ENCODE results near the gene AARSD1. TPM values are rescaled to one million over a fixed set of nuclear protein-coding genes. Genes with fewer than 3 reads are reported as not detected.
"Not testable (repeated sequence)": the region's sequence is repeated elsewhere in the genome, so short reads cannot be mapped to it uniquely, and the experiment has no call there.

AARSD1 gene
- total RNA-seq, 1 donor from 2014 or later, result 34.1 TPM

GRCh38 chr17:42982266-42982665, 18.0 kb upstream of the AARSD1 start:
- no peak for DNase-seq (ENCODE audit: extremely low read depth, low read depth, low spot score)

GRCh38 chr17:42980766-42981397, 16.6 kb upstream of the AARSD1 start:
- no peak for DNase-seq (ENCODE audit: extremely low read depth, low read depth, low spot score)

DNA sequence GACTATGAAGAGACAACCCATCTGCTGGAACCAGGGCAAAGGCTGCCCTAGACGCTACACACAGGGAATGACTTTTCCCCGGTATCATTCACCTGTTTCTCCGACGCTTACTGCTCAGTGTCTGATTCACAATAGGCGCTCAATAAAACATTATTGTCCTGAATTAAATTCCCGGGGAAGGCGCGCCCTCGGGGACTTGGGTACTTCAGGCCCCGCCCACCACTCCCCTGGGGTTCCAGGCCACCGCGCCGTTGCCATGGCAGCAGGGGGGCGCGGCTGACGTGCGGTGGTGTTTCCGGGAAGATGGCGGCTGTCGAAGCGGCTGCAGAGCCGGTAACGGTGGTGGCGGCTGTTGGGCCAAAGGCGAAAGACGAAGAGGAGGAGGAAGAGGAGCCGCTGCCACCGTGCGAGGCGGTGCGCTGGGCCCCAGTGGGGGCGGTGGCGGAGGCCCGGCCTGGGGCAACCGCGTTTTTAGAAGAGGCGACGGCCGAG, 16.1 kb upstream of the AARSD1 start, which contains the start of gene RUNDC1:
Gene RUNDC1, plus strand, starts transcription at position 292 of the 492 bp plus-strand sequence. Its CDS starts 12 bp downstream, at position 304.
- no peak for DNase-seq (ENCODE audit: extremely low read depth, low read depth, low spot score)

DNA sequence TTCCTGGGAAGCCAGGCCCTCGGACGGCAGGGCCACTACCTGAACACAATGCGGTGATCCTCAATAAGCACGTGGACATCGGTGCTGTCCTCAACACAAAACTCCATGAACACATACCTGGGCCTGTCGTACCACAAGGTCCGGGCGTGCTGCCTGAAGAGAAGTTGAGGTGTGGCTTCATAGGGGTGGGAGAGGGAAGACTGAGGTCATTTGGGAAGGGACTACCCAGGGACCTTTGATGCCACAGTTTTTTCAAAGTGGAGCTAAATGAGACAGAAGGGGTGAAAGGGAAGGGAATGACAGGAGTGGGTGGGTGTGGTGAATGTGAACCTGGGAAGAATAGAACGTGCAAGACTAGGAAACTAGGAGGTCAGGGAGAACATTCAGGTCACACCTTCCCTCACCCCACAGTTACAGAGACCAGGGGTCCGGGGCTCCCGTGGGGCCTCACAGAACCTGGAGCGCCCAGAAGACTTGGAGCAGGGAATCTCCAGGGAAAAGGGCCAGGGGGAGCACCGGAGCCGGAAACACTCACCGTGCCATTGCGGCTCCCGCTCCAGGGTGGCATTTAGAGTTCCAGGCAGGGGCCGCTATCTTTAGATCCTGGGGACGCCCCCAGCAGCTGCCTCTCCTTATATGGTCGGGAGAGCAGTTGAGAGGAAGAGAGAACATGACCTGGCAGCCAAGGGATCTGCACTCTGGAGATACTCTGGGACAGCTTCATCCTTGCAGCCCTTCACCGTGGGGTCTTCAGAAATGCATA, 15.4 kb upstream of the AARSD1 start, which contains the start of gene PTGES3L:
Gene PTGES3L, minus strand, starts transcription at position 570 of the 763 bp plus-strand sequence. Its CDS starts 27 bp downstream, at position 543.
- DNase-seq (ENCODE audit: extremely low read depth, low read depth, low spot score), result no peak

GRCh38 chr17:42975701-42976100, 11.4 kb upstream of the AARSD1 start:
- not testable (repeated sequence) for DNase-seq (ENCODE audit: extremely low read depth, low read depth, low spot score)

- no peak for DNase-seq (ENCODE audit: extremely low read depth, low read depth, low spot score)
Measured at GRCh38 chr17:42975265-42975664, 11.0 kb upstream of the AARSD1 start.

GRCh38 chr17:42973323-42973722, 9.1 kb upstream of the AARSD1 start:
- not testable (repeated sequence) for DNase-seq (ENCODE audit: extremely low read depth, low read depth, low spot score)

DNA sequence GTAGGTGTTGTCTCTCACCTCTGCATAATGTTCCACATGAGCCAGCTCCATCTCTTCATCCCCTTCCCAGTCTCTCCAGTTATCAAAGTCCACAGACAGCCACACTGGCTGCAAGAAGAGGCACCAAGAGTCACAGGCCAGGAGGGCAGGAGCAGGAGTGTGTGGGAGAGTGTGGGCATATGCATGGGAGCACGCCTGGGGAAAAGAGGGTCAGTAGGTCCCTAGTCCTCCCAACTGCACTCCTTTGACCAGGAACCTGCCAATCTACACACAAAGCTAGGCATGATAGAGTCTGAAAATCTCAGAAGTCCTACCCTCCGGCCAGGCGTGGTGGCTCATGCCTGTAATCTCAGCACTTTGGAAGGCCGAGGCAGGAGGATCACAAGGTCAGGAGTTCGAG, 7.3 kb upstream of the AARSD1 start:
- DNase-seq (ENCODE audit: extremely low read depth, low read depth, low spot score), result no peak

DNA sequence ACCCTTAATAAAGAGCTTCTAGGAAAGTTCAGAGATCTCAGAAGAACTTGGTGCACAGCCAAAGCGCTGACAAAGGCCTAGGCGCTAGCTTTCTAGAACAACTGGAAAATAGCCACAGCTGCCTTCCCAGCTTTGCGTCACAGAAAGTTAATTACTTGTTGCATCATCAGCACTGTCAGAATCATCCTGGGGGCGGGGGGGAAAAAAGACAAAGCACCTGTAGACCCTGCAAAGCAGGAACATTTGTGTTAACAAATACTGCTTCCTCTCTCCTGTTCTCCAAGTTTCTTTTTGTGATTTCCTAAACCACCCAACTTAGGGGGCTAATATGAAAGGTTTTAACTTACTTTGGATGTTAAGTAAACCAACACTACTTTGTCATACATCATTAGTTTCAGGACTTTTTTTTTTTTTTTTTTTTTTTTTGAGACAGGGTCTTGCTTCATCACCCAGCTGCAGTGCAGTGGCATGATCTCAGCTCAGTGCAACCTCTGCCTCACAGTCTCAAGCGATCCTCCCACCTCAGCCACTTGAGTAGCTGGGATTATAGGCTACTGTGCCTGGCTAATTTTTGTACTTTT, 4.8 kb upstream of the AARSD1 start:
- DNase-seq (ENCODE audit: extremely low read depth, low read depth, low spot score), result no peak

- no peak for DNase-seq (ENCODE audit: extremely low read depth, low read depth, low spot score)
Measured at GRCh38 chr17:42967925-42968324, 3.7 kb upstream of the AARSD1 start.

DNA sequence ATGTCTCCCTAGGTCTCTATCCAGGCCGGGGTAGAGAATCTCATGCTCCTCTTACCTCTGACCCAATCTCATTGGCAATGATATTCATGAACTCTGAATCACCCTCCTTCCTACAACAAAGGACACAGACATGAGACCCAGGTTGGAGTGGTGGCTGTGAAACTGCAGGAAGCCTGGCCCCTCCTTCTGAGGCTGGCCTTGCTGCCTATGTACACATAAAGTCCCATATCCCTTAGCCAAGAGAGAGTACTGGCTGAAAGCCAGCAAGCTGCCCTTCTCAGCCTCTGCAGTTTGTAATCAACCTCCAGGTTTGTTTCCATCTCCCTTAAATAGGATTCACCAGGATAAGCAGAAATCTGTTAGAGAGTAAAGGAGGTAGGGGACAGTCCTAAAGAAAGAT, 10.6 kb downstream of the AARSD1 start:
- DNase-seq (ENCODE audit: extremely low read depth, low read depth, low spot score), result no peak

DNA sequence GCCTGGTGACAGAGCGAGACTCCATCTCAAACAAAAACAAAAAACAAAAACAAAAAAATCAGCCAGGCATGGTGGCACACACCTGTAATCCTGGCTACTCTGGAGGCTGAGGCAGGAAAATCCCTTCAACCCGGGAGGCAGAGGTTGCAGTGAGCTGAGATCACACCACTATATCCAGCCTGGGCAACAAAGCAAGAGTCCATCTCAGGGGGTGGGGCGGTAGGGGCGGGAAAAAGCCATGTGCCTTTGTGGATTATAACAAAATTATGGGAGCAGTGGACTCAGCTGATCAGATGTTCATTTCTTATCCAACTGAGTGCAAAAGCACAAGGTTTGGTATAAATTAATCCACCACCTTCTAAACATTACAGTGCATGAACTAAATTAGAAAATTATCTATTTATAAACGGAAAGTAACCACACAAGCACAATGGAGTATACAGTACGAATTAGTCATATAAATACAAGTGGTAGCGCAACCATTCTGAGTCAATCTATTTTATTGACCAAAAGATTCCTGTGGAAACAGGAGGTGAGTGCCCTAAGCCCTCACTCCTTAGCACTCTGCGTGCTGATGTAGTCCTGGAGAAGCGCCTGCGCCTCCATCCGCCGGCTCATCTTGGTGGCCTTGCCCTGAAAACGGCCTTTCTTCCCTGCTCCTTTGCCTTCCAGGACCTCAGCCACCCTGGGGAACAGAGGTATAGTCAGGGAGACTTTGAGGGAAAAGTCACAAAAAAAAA, 14.0 kb downstream of the AARSD1 start:
- DNase-seq (ENCODE audit: extremely low read depth, low read depth, low spot score), result no peak

DNA sequence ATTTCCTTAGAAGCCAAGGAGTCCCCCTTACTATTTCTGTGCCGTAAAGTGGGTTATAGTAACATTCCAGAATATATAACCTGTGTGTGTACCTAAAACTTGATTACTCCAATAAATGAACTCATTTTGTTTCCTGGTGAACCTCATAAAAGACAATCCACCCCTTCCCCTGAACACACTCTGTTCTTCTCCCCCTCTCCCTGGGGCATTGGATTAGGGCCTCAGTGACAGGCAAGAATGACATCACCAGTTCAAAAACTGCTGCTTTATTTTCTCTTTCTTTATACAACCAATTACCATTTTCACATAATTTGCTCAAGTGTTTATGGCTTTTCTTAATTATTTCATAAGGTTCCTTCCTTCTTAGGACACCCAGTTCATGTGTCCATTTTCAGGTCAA, 17.4 kb downstream of the AARSD1 start:
- DNase-seq (ENCODE audit: extremely low read depth, low read depth, low spot score), result no peak

DNA sequence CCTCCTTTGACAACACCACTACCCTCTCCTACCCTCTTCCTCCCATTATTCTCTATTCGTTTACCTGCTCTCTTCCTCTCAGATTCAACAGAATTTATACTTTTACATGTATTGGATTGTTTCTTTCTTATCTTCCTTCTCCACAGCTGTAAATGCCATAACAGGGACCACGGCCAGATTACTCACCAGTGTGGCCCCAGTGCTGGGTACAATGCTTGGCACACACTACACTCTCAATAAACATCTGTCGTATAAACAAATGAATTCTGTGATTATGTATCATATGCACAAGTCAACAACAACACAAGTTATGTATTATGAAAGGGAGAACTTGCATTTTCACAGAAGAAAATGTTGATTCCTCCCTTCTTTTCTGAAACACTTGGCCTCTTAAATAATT, 20.0 kb downstream of the AARSD1 start:
- no peak for DNase-seq (ENCODE audit: extremely low read depth, low read depth, low spot score)

DNA sequence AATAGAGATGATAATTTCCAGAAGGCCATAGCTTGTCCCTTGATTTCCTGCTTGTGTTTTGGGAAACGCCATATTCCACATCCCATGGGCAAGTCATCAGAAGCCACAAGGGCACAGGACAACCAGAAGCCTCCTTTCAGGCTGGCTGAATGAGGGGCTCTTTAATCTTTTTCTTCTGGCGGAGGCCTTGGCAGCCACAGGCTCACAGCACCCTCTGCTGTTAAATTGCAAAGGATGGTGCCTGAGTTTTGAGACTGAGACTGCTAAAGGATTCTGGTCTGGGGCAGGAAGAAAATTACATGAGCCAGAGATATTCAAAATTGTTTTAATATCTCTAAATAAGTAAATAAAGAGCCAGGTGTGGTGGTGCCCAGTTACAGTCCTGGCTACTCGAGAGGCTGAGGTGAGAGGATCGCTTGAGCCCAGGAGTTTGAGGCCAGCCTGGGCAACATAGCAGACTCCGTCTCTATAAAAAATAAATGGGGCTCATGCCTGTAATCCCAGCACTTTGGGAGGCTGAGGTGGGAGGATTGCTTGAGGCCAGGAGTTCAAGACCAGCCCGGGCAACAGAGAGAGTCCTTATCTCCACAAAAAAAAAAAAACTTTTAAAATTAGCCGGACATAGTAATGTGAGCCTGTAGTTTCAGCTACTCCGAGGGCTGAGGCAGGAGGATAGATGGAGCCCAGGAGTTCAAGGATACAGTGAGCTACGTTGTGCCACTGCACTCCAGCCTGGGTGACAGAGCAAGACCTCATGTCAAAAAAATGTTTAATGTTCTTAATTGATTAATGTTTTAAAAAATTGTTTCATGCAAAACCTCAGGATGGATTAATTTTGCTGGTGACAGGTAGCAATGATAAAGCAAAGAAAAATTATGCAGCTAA, 26.3 kb downstream of the AARSD1 start:
- no peak for DNase-seq (ENCODE audit: extremely low read depth, low read depth, low spot score)

- DNase-seq (ENCODE audit: extremely low read depth, low read depth, low spot score), result no peak
Measured at GRCh38 chr17:42929497-42929844, 34.8 kb downstream of the AARSD1 start.

DNA sequence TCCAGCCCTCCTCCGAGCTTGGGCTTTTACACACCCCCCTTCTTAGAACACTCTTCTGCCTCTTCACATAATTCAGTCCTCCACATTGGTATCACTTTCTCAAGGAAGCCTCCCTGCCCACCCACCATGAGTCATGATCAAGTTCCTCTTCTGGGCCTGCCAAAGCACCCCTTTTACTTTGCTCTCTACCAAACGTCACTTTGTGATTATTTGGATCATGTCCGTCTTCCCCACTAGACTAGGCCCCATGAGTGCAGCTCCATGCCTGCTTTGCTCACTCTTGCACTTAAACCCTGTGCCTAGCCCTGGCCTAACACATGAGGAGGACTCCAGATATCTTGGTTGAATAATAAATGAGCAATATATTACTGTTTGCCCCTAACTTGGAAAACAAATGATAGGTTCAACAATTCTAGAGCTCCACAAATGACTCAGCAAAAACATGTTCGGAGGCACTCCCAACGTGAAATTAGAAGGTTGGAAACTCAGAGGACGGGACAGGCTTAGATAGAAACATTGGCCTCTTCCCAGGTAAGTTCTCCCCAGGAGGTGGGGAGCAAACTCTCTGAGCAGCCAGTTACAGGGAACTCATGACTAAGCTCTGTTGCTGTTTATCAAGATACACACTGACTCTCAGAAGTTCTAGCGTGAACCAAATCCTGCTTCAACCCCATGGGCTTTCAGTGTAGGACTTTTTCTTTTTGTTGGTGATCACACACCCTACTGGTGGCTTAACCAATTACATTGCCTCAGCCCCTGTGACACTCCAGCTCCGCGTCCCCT, 35.3 kb downstream of the AARSD1 start:
- peak; percentile 90 for DNase-seq (ENCODE audit: extremely low read depth, low read depth, low spot score)

DNA sequence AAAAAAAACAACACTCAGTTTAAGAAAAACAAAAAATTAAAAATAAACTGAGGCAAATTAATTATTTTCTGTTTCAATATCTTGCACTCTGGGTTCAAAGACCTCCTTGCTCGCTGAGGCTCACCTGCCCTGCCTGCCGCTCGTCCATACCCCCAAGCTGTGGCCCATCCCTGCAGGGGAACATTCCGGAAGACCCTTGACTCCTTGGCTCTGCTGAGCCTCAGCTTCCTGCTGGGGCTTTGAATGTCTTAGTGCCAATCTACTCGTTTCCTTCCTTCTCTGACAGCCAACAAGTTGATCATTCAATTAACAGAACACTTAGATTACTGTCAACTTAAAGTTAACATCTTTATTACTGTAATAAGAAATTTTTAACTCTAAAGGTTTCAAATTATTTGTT, 39.4 kb downstream of the AARSD1 start:
- DNase-seq (ENCODE audit: extremely low read depth, low read depth, low spot score), result no peak

DNA sequence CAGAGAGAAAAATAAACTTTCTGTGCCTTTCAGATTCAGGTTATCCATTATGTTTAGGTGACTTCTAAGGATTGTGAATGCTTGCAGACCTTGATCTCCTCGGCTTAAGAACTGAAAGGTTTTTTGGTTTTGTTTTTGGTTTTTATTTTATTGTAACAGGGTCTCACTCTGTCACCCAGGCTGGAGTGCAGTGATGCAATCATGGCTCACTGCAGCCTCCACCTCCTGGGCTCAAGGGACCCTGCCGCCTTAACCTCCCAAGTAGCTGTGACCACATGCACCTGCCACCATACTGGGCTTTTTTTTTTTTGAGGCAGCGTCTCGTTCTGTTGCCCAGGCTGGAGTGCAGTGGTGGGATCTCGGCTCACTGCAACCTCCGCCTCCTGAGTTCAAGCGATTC, 40.8 kb downstream of the AARSD1 start:
- DNase-seq (ENCODE audit: extremely low read depth, low read depth, low spot score), result not testable (repeated sequence)

All from glomerular endothelial cell (primary cell).